Left ventricle myocardium superior (tissue), 1 donor: Measurements from ENCODE around the gene FAM131A. TPM values are rescaled to one million over a fixed set of nuclear protein-coding genes. Genes with fewer than 3 reads are reported as not detected.

ENCODE experiments used
- ATAC-seq: fragments of 200-7000 bp; cut with Tn5 transposase; one replicate; pipeline ENCODE4 v1.9.1; 2020; ENCODE audit warnings: mild to moderate bottlenecking, moderate library complexity
- DNase-seq: peaks from one replicate; pipeline ENCODE4 v3.0.0-alpha.2; 2020
- intact Hi-C: fragments of 100-400 bp; cut with micrococcal nuclease; formaldehyde crosslinking; loops from one replicate; pipeline ENCODE4 v1.11.0; 2022
- total RNA-seq: library from RNA; stranded (reverse); fragmentation: NEBNext Ultra II Directional; extraction: Animal tissue kit (Norgen Biotek cat#: 25700); gene quantifications from one replicate; pipeline ENCODE4 v1.2.1, GENCODE V29; 2021
- donor health status: DM: no; HTN: yes; CAD: no; lungs with severe emphysema.

FAM131A gene
- total RNA-seq, 1 donor from 2014 or later: 41.0 TPM

DNA sequence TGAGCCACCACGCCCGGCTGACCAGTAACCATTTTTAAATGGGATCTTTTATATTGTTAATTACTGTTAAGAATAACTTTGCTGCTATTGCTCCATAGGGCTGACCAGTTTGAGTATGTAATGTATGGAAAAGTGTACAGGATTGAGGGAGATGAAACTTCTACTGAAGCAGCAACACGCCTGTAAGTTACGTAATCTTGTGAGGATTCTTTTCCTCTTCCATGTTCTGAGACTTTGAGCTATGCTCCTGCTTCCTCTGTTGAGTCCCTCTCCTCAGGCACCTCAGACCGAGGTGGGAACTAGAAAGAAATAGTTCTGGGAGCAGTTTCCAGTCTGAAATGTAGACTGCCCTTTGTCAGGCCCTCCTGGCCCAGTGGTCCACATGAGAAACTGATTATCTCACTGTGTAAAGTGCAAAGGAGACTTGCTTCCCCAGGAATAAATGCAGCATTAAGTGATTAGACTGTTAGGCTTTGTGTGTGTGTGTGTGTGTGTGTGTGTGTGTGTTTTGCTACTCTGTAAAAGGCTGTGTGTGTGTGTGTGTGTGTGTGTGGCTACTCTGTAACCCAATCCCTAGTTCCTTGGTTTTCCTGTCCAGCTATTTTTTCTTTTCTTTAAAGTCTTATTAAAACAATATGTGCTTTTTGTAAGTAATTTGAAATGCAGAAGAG, 29.4 kb downstream of the FAM131A start:
- ATAC-seq (no peak), DNase-seq (no peak)
- intact Hi-C loops: no loop called here

DNA sequence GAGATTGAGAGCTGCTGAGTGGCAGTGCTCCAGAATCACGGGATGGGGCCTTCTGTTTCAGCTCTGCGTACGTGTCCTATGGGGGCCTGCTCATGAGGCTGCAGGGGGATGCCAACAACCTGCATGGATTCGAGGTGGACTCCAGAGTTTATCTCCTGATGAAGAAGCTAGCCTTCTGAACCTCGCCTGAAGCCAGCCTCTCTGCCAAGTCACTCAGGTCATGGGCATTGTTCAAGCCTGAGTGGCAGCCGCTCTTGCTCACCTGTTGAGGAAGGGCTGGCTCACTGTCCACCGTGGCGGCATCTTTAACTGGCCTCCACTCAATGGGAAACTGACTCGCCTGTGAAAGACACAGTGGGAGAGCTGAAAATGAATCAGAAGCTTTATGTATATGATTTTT, 30.7 kb downstream of the FAM131A start:
- ATAC-seq: no peak
- intact Hi-C loops: no loop called here
- DNase-seq: no peak

DNA sequence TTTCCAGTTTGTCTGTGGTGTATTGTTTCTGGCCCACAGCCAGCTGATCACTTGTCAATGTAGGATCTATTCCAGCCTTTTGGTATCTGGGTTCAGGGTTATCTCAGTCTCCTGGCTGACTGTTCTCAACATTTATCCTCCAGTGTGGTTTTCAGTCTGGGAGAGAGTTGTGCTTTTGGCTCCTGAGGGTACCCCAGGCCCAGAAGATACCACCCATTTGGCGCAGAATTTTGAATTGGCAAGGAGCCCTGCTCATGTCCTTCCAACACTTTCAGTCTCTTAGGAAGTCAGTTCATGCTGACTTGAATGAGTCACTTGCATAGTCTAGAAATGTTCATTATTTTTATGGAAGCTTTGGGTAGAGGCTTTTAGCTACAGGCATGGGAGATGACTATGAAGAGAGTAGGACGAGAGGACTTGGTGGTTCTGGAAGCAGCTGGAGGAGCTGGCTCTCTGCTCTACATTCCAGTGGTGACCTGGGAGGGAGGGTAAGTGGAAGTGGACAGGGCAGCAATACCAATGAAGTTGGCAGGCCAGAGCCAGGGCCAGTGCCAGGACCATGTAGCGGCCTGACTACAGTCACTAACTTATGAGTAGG, 31.3 kb downstream of the FAM131A start:
- intact Hi-C loops: no loop called here
- ATAC-seq (peak; percentile 39), DNase-seq (no peak)

- peak; percentile 82 for DNase-seq
- intact Hi-C loops: loop anchor here (10.0 kb wide), 2 partner anchors 143 to 173 kb away; no protein-coding TSS in a partner anchor
- ATAC-seq: peak; percentile 88
These were observed 34.2 kb downstream of the FAM131A start for GRCh38 chr3:184371570-184372018.

DNA sequence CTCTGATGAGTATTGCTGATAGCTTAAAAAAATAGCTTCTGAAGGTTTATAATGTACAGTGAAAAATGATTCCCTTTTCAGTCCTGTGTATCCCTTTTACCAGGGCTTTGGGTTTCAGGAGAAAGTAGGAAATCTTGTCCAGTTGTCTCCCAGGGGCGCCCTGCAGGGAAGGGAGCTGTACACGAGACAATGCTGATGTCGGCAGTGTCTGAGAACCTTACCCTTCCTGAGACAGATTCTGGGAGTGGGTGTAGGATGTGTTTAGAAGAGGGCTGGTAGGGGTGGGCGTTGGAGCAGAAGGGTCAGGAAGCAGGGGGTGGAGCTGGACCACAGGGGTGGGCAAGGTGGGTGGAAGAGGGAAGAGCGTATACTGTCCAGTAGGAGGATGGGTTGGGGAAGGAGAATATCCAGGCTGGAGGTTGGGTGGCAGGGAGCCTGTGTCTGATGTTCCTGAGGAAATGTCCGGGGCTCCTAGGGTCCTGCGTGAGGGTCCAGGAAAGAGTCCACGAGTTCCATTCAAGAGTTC, 35.0 kb downstream of the FAM131A start:
- DNase-seq (no peak), ATAC-seq (no peak)
- intact Hi-C loops: loop anchor here (10.0 kb wide), 2 partner anchors 142 to 172 kb away; no protein-coding TSS in a partner anchor

DNA sequence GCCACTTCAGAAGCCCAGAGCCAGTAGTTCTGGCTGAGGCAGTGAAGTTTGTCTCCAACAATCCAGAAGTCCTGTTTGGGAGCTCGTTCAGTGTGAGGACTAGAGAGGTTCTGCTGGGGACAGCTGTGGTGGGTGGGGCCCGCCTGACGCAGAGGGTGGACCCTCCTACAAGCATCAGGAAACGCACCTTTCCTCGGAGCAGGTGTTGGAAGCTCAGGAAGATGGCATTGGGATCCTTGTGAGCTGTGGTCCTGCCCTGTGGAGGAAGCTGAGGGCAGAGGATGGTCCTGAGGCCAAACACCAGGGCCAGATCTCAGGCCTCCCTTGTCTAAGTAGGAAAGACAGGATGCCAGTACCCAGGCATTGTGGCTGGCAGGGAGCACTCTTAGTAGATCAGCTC, 35.5 kb downstream of the FAM131A start:
- ATAC-seq (no peak), DNase-seq (no peak)

GRCh38 chr3:184373422-184373821, 36.0 kb downstream of the FAM131A start:
- intact Hi-C loops: loop anchor here (10.0 kb wide), 2 partner anchors 141 to 171 kb away; no protein-coding TSS in a partner anchor
- peak; percentile 64 for ATAC-seq
- DNase-seq: no peak

More for the DNA sequence above, 35.5 kb downstream of the FAM131A start:
- intact Hi-C loops: loop anchor here (10.0 kb wide), 2 partner anchors 142 to 172 kb away; no protein-coding TSS in a partner anchor

- intact Hi-C loops: loop anchor here (10.0 kb wide), 2 partner anchors 139 to 169 kb away; no protein-coding TSS in a partner anchor
- ATAC-seq (no peak), DNase-seq (no peak)
These were observed 38.5 kb downstream of the FAM131A start for GRCh38 chr3:184375747-184376461.

DNA sequence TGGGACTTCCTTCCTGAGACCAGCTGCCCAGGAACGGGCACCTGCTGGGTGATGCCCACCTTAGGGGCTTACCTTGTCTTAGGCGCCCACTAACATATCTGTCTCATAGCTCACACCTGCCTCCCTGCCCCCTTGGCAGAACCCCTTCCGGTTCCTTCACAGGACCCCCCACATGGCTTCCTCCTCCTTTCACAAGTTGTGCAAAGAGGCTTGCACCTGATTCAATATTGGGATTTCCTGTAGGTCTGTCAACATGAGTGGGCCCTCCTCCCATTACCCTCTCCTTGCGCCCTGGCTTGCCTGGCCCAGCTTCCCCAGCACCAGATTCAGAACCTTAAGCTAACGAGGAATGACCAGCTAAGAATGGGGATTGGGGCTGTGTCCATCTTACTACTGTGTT, 40.0 kb downstream of the FAM131A start:
- intact Hi-C loops: loop anchor here (10.0 kb wide), 2 partner anchors 137 to 167 kb away; no protein-coding TSS in a partner anchor
- no peak for DNase-seq
- ATAC-seq: no peak

- intact Hi-C loops: loop anchor here (10.0 kb wide), 2 partner anchors 137 to 167 kb away; no protein-coding TSS in a partner anchor
- no peak for ATAC-seq
- no peak for DNase-seq
These were observed 40.6 kb downstream of the FAM131A start, which contains the start of gene THPO for GRCh38 chr3:184377882-184378445. TSS of gene THPO (minus strand) at chr3:184378207. CDS start at chr3:184376259, 1,948 bp downstream.

- intact Hi-C loops: loop anchor here (10.0 kb wide), 2 partner anchors 136 to 166 kb away; no protein-coding TSS in a partner anchor
- ATAC-seq: peak; percentile 1
- DNase-seq: no peak
These were observed 41.4 kb downstream of the FAM131A start for GRCh38 chr3:184378651-184379357.

DNA sequence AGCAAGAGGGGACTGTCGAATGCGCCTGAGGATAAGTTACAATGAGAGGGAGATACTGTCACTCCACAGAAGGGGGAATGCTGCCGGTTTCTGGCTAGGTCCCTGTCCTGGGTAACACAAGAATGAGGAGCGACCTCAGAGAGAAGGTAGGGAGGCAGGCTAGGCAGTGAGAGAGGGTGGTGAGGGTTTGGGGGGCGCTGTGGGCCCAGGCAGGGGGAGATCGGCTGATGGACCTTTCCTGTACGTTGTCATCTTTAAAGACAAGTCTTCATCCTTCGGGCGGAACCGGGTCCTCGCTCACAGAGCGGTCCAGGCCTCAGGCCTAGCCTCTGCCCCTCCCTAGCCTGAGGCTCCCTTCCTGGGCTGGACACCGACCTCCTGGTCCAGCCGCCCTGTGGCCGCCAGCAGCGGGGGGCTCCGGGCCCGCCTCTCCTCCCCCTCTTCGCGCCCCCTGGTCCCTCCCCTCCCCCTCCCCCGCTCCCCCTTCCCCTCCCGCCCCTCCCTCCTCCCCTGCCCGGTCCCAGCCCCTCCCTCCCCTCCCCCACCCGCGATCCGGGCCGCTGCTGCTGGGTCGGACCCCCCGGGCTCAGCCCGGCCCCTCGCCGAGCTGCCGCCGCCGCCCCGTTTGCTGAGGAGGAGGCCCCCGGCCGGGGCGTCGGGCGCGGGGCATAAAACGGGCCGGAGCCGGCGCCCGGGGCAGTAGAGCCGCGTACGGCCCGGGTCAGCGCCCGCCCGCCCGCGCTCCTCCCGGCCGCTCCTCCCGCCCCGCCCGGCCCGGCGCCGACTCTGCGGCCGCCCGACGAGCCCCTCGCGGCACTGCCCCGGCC, 42.2 kb downstream of the FAM131A start, which contains the start of gene CHRD:
TSS of gene CHRD (plus strand) at position 697 of the 827 bp plus-strand sequence. CDS start 265 bp downstream, outside the sequence.
- DNase-seq (peak; percentile 74), ATAC-seq (peak; percentile 75)
- intact Hi-C loops: loop anchor here (10.0 kb wide), 2 partner anchors 135 to 165 kb away; no protein-coding TSS in a partner anchor

- intact Hi-C loops: no loop called here
- DNase-seq (peak; percentile 83), ATAC-seq (peak; percentile 54)
These were observed 42.8 kb downstream of the FAM131A start for GRCh38 chr3:184380185-184380626.

- intact Hi-C loops: no loop called here
- DNase-seq (no peak), ATAC-seq (no peak)
These were observed 43.3 kb downstream of the FAM131A start for GRCh38 chr3:184380627-184381260.

- DNase-seq: peak; percentile 75
- intact Hi-C loops: no loop called here
- ATAC-seq: peak; percentile 64
These were observed 44.1 kb downstream of the FAM131A start for GRCh38 chr3:184381261-184382224.
